ENCODE results near the gene TM6SF1. TPM values are rescaled to one million over a fixed set of nuclear protein-coding genes. Genes with fewer than 3 reads are reported as not detected.
A peak's percentile ranks its signal among the peaks of the same experiment; 100 is the strongest.

The TM6SF1 gene
- total and polyA plus RNA-seq, 2 of the 8 experiments (the other 6 are each of a cell fraction or from before 2014, with no cell fraction given), result 0.74 to 1.0 TPM

DNA sequence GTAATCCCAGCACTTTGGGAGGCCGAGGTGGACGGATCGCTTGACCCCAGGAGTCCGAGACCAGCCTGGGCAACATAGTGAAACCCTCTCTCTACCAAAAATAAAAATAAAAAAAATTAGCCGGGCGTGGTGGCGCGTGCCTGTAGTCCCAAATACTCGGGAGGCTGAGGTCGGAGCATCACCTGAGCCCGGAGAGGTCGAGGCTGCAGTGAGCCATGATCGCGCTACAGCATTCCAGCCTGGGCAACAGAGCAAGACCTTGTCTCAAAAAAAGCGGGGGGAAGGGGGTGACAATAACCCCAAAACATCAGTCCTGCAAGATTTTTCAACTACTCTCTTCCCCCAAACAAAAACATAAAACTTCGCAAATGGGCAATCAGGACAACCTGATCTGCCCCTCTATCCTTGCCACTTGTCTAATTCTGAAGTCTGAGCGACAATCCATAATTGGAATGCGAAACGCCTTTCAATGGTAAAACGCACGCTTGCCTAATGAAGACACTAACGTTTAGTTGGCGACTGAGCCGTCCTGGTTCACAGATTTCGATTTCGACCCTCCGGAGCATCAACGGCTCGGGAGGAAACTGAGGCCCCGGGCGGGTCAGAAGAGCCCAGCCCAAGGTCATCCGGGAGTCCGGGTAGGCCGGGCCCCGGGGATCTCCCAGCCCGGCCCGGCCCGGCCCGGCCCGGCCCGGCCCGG is 41.3 kb upstream of the TM6SF1 start:
- Histone ChIP-seq H3K14ac (ENCODE audit: insufficient read length) (no peak overlapping the region), H3K56ac (replicated peaks; ENCODE audit: insufficient read length, low read depth, low read length) (no peak overlapping the region), H2BK15ac (ENCODE audit: low read length) (no peak overlapping the region), H3K23me2 (ENCODE audit: low read depth, low read length) (no peaks in the 10 kb centered on the region; the same call in 1 of the 2 replicates), H3K27me3 (replicated peaks in 1 of 4; ENCODE audit: control insufficient read depth in 3 of 4, extremely low read depth in 1 of 4, insufficient read depth in 3 of 4, low read length in 3 of 4) (no peaks in the 10 kb centered on the region), H2BK20ac (ENCODE audit: low read length) (no peak overlapping the region), H3K9ac (replicated peaks in 1 of 4; ENCODE audit: extremely low read depth in 1 of 4, low read depth in 3 of 4, low read length in 3 of 4) (peak overlapping the region; percentile 73 to 89 (median 85); a peak in 6 of 7 replicates), H4K8ac (ENCODE audit: extremely low read depth, insufficient read depth, low read length) (no peak overlapping the region; the same call in 1 of the 2 replicates), H2AK5ac (ENCODE audit: low read depth, low read length) (no peak overlapping the region), H3K36me3 (ENCODE audit: control insufficient read depth in 2 of 4, insufficient read depth in 4 of 4, low read length in 3 of 4) (peaks cover 0 to 7% (median 0%) of the 10 kb centered on the region in 4 experiments; a peak in 3 of 8 replicates), H3K27ac (ENCODE audit: low read depth, low read length) (peak overlapping the region; percentile 89), H4K5ac (ENCODE audit: insufficient read length, low read depth, low read length) (no peak overlapping the region), H3K4me2 (ENCODE audit: insufficient read depth in 1 of 2, low read depth in 2 of 2, low read length in 2 of 2) (peak overlapping the region; percentile 68 to 79), H3K18ac (ENCODE audit: extremely low read depth, low read length) (peak overlapping the region; percentile 93; the same call in 1 of the 2 replicates), H2BK120ac (replicated peaks; ENCODE audit: low read depth, low read length) (no peak overlapping the region), H3K4me3 (ENCODE audit: extremely low read depth in 1 of 4, insufficient read depth in 2 of 4, low read depth in 3 of 4, low read length in 4 of 4) (peak overlapping the region; percentile 81 to 93 (median 84)), H4K20me1 (replicated peaks in 1 of 2; ENCODE audit: control insufficient read depth in 1 of 2, insufficient read depth in 2 of 2, low read length in 2 of 2) (peaks cover 7 to 12% of the 10 kb centered on the region in 2 experiments), H3K4ac (replicated peaks; ENCODE audit: insufficient read length, low read depth, low read length) (no peak overlapping the region), H2BK5ac (ENCODE audit: low read depth, low read length) (peak overlapping the region; percentile 55; the same call in 1 of the 2 replicates), H3K9me3 (ENCODE audit: insufficient read depth in 2 of 2, low read depth in 1 of 2, low read length in 1 of 2) (peaks cover 0 to 5% of the 10 kb centered on the region in 2 experiments; a peak in 1 of 4 replicates), H2AFZ (ENCODE audit: low read length) (no peak overlapping the region), H4K91ac (replicated peaks; ENCODE audit: insufficient read length, low read length) (no peak overlapping the region), H3K4me1 (replicated peaks in 1 of 4; ENCODE audit: control insufficient read depth in 3 of 4, insufficient read depth in 4 of 4, low read length in 3 of 4) (peaks cover 3 to 23% (median 9%) of the 10 kb centered on the region in 4 experiments; a peak in 6 of 7 replicates), H3K79me1 (ENCODE audit: low read depth, low read length) (0 out of 2 replicates have a peak, but pooled peaks cover 3% of the 10 kb centered on the region), H3K23ac (ENCODE audit: insufficient read length) (no peak overlapping the region), H2BK12ac (ENCODE audit: low read depth, low read length) (no peak overlapping the region), H3K79me2 (ENCODE audit: control insufficient read depth in 1 of 2, insufficient read depth in 2 of 2, low read length in 2 of 2) (peaks cover 21 to 53% of the 10 kb centered on the region in 2 experiments)
- 8% methylated on average over 33 of the region's 42 CpGs; no CpG with 5 or more reads in 1 of the 2 experiments for WGBS, 2 experiments (ENCODE audit: extremely low coverage in 1 of 2, insufficient coverage in 1 of 2, insufficient read length in 1 of 2, insufficient replicate concordance in 2 of 2, low coverage in 1 of 2, low lambda C conversion rate in 2 of 2, missing lambda C conversion rate in 1 of 2)
- ChIA-PET POLR2A (ENCODE audit: partially characterized antibody) (interaction anchor here (1.2 to 3.3 kb wide), 7 partner anchors 8 to 141 kb away, joined by 3 to 22 read pairs (median 6); partner anchors contain the start of gene C15orf40), CTCF (ENCODE audit: partially characterized antibody) (interaction anchor here (0.6 kb wide), 2 partner anchors 39 to 1862 kb away, joined by 3 to 4 read pairs; no protein-coding TSS in a partner anchor)
- no peak for DNase-seq (ENCODE audit: low read depth in 1 of 2, low spot score in 2 of 2)
- FAIRE-seq, result no peak
- TF ChIP-seq ATF3 (IDR thresholded peaks at IDR 0.05; ENCODE audit: insufficient read depth, low read depth, low read length) (no peak), TEAD4 (IDR thresholded peaks at IDR 0.05; ENCODE audit: low read depth, low read length) (peak; percentile 16; the same call in 1 of the 2 replicates), YY1 (IDR thresholded peaks at IDR 0.05; ENCODE audit: low read depth, low read length) (no peak), SIN3A (conservative IDR thresholded peaks at IDR 0.05 in 1 of 2, IDR thresholded peaks at IDR 0.05 in 1 of 2; ENCODE audit: low read depth in 1 of 2, low read length in 2 of 2) (0 out of 4 replicates have a peak, but pooled peaks of 1 of the 2 experiments have one; percentile 12)

Measured in H1 (cell line).